HG02678 (cell line): ENCODE results near the gene KDM1B.
"Not testable (repeated sequence)": the region's sequence is repeated elsewhere in the genome, so short reads cannot be mapped to it uniquely, and the experiment has no call there.

Experiments used
- ATAC-seq: cut with Tn5 transposase; IDR thresholded peaks from one replicate; pipeline ENCODE4 v1.9.1; 2021; ENCODE audit warnings: mild to moderate bottlenecking, moderate library complexity; ENCODE audit not compliant: unreplicated experiment

KDM1B gene

DNA sequence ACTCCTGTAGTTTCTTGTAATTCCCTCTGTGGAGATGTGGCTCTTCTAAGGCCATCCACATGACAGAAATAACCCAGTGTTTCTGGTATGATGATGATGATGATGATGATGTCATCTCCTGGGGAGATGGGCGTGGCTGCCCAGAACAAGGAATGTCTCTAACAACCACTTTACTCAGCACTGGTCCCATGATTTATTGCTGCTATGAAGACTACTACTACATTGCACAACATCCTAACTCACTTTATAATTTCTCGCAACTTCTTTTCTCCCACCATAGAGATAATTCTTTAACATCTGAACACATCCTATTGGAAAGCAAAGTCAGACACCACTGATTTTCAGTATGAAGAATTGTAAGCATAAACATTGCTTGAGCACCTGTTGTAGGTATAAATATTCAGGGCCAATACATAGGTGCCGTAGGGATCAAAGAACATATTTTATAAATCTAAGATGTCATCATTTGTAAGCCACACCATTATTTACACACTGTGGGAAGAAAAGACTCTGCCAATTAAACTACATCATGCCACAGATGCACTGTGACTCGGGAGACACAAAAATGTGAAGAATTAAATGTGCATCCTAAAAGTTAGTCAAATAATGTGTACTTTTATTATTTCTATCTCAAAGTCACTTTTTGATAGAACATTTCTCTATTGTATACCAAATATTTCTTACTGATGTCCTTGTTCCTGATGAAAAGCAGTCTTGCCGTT lies 6.8 kb upstream of the KDM1B start:
- ATAC-seq: no peak

DNA sequence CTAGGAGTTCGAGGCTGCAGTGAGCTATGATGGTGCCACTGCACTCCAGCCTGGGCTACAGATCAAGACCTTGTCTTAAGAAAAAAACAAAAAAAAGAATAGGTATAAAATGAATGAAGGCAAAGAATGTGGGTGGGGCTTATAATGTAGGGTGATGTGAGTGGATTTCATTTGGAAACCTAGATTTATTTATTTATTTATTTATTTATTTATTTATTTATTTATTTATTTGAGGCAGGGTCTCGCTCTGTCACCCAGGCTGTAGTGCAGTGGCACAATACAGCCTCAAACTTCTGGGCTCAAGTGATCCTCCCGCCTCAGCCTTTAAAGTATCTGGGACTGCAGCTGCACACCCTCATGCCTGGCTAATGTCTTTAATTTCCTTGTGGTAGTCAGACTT lies 3.8 kb upstream of the KDM1B start:
- not testable (repeated sequence) for ATAC-seq

DNA sequence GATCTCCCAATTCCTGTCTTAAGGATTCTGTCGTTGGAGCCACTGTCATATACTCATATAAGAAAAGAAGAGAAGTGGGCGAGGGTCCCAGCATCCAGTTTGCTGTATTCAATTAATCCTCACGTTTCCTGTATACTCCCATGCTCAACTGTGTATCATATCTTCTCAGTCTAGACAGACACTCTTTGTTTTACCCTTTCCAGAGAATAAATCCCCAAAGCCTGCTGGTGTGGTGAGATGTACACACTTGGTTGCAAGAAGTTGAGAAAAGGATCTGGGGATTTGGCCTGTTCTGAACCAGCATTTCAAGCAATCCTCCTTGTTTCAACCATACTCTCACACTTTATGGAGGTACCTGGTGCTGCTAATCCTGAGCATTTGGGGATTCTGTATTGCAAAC lies 3.4 kb upstream of the KDM1B start:
- no peak for ATAC-seq

DNA sequence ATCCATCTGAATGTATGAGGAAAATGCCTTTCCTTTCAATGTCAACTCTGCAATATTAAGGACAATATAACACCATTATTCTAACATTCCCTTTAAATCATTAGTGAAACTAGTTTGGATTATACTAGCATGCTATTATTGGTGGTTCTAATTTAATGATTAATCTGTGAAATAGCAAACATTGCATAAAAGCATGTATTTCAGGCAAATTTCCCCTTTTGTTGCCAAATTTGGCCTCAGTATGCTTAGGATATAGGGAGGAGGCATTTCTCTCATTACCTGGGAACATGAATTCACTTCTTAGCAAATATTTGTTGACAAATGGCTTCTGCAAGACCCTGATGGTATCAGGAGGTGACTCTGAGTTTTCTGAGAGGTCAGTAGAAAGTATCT lies 1.9 kb upstream of the KDM1B start:
- ATAC-seq: no peak

DNA sequence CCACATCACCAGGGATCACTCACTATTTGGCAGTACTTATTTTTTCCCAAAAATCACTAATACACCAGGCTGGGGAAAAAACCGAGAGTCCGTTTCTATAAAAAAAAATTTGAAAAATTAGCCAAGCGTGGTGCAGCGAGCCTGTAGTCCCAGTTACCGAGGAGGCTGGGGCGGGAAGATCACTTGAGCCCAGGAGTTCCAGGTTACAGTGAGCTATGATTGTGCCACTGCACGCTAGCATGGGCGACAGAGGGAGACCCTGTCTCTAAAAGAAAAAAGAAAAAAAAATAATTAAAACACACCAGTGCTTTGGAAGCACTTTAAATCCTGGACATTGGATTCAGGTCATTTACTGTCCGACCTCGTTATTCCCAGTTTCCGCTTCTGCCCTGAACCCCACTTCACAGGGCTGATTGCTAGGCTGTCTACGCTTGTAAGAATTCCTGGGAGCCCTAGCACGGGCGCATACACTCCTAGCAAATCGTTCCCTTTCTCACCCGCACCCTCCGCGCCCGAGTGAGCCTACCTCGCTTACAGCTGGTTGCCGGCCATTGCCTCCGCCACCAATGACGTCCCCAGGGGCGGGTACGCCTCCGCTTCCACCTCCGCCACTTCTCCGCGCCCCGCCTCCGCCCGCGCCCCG lies 594 bp upstream of the KDM1B start, which contains the start of gene TPMT:
TPMT (minus strand) TSS at position 571 of the 643 bp plus-strand sequence. CDS start 5,950 bp downstream, outside the sequence.
- ATAC-seq: peak; percentile 53

DNA sequence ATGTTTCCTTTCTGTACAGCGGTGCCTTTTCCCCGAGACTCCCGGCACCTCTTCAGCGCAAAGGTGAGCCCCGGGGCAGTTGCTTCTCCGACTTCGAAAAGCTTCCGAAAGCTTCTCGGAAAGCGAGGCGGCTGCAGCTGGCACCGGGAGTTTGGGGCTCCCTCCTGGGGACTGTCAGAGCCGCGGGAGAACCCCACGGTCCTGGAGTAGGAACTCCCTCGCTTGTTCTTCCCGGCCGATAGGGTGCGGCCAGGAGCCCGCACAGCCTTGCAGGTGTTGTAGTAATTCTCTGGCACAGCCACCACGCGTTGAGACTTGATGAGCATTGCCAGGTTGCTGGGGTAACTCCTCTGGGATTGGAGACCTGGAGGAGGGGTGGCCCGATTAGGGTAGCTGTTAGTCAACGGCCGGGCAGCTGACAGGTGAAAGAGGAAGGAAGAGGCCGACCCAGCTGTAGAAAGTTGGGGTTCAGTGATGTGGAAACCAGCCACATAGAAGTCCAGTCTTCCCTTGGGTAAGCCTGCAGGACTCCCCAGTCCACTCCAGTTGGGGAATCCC lies 721 bp downstream of the KDM1B start:
- peak; percentile 33 for ATAC-seq

DNA sequence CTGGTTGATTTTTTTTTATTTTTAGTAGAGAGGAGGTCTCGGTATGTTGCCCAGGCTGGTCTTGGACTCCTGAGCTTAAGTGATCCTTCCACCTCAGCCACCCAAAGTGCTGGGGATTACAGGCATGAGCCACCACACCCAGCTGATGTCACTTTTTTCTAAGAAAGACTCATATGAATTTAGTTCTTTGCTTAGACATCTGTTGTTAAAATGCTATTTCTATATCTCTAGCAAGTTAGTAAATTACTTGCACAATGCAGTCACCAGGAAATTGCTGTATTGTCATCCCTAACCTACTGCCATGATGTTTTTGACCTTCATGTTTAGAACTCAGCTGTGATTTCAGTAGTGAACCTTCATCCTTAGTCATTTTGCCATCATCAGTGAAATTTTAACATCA lies 5.7 kb downstream of the KDM1B start:
- ATAC-seq: no peak

DNA sequence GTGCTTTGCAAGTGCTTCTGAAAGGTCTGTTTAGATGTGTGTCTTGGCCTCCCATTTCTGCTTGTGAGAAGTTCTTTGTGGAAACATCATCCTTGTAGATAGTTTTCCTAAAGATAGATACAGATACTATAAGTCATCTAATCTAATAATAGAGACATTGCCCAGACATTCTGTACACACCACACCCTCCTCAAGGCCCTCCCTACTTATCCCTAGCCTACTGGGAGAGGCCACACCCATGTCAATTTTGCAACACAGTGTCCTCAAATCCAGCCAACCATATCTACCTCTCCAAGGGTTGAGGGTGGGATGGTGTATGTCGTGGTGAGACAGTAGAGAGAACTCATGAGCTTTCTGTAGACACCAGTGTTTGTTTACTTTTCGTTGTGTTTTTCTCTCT lies 6.2 kb downstream of the KDM1B start:
- ATAC-seq: no peak

DNA sequence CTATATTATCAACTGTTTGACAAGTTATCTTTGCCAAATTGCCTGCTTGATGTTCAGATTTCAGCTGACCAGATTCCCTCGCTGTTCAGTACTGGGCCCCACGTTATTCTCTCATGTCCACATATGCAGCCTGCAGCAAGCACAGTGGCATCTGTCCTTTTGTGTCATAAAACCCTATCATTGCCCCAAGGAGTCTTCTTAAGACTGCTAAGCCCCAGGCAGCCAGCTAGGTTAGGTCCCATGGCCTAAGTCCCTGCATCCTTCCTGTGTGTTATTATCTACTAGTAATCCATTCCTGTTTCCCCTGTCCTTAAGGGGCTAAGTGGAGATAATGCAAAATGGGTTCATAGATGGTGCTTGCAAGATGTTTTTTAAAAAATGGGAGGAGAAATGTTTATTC lies 7.2 kb downstream of the KDM1B start:
- no peak for ATAC-seq

DNA sequence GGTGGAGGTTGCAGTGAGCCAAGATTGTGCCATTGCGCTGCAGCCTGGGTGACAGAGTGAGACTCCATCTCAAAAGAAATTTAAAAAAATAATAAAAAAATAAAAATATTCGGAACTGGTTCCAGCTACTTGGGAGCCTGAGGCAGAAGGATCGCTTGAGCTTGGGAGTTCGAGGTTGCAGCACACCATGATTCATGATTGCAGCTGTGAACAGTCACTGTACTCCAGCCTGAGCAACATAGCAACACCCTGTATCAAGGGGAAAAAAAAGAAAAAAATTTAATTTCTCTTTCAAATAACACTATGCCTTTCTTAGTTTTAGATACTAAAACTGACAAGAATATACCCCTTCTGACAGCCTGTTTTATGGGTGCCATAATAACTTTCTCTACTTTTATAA lies 10.5 kb downstream of the KDM1B start:
- no peak for ATAC-seq

DNA sequence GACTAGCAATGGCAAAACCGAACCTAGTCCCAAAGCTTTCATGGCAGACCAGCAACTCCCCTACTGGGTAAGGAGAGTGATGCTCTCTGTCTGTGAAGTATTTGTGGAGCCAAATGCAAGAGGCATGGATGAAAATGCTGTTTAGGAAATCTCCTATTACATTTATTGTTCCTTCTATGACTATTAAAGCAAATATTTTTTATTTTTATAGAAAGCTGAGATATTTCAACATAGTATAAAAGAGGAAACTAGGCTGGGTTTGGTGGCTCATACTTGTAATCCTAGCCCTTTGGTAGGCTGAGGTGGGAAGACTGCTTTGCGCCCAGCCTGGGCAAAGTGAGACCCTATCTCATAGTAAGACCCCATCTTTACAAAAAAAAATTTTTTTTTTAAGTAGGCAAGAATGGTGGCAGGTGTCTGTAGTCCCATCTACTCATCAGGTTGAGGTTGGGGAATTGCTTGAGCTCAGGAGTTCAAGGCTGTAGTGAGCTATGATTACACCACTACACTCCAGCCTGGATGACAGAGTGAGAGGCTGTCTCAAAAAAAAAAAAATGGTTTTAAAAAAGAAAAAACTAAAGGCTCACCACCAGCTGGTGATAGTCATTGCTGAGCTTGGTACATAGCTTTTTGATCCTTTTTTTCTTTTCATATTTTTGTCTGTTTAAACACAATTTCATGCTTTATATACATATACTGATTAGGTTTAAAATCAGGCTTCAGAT lies 11.3 kb downstream of the KDM1B start:
- no peak for ATAC-seq

DNA sequence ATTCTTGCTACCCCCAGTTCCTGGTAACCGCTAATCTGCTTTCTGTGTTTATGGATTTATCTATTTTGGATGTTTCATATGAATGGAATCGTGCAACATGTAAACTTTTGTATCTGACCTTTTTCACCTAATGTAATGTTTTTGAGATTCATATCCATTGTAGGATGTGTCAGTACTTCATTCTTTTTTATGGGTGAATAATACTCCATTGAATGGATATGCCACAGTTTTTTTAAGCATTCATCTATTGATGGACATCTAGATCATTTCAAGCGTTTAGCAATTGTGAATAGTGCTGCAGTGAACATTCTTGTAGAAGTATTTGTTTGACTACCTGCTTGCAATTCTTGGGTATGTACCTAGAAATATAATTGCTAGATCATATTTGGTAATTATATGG lies 13.0 kb downstream of the KDM1B start:
- ATAC-seq: no peak

DNA sequence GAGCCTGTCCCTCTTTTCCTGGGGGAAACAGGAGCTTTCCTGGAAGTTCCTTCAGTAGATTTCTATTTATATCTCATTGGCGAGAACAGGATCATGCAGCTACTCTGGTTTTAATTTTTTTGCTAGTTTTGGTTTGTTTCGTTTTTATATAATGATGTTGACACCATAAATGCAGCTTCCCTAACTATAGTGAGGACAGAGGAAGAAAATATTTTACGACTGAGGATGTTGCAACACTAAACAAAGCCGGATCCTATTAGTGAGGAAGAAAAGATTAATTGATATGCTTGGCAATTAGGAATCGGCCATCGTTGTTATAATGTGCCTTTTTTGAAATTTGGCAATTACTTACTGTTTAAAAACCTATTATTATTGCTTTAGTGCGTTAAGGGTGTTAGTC lies 16.6 kb downstream of the KDM1B start:
- no peak for ATAC-seq

DNA sequence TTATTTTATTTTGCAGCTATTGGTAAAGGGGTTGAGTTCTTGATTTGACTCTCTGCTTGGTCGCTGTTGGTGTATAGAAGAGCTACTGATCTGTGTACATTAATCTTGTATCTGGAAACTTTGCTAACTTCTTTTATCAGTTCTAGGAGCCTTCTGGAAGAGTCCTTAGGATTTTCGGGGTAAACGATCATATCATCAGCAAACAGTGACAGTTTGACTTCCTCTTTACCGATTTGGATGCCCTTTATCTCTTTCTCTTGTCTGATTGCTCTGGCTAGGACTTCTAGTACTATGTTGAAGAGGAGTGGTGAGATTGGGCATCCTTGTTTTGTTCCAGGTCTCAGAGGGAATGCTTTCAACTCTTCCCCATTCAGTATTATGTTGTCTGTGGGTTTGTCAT lies 21.0 kb downstream of the KDM1B start:
- ATAC-seq: not testable (repeated sequence)

DNA sequence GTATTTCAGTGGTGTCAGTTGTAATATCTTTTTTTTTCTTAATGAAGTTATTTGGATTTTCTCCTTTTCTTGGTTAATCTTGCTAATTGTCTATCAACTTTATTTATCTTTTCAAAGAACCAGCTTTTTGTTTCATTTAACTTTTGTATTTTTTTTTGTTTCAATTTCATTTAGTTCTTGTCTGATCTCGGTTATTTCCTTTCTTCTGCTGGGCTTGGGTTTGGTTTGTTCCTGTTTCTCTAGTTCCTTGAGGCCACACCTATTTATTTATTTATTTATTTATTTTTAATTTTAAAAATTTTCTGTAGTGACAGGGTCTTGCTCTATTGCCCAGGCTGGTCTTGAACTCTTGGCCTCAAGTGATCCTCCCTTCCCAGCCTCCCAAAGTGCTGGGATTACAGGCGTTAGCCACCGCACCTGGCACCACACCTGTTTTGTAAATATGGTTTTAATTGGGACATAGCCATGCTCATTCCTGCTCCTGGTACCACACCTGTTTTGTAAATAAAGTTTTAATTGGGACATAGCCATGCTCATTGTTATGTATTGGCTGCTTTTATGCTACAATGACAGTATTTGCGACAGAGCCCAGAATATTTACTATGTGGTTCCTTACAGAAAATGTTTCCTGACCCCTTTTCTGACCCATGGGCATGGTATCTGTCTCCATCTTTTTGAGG lies 22.2 kb downstream of the KDM1B start:
- no peak for ATAC-seq

DNA sequence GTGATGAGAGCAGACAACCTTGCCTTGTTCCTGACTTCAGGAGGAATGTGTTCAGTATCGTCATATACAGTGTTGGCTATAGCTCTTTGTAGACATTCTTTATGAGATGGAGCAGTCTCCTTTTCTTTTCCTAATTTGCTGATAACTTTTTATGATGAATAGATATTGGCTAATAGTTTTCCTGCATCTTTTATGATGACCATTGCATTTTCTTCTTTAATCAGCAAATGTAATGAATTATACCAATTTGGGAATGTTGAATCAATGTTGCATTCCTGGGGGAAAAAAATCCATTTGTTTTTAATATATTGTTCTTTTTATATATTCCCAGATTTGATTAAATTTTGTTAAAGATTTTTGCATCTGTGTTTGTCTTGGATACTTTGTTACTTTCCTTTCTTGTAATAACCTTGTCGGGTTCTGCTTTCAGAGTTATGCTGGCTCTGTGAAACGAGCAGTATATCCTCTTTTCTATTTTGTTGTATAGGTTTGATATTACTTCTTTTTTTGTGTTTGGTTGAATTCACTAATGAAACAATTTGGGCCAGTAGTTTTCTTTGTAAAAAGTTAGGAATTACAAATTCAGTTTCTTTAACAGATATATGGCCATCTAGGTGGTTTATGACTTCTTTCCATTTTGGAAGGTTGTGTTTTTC lies 23.9 kb downstream of the KDM1B start:
- no peak for ATAC-seq

DNA sequence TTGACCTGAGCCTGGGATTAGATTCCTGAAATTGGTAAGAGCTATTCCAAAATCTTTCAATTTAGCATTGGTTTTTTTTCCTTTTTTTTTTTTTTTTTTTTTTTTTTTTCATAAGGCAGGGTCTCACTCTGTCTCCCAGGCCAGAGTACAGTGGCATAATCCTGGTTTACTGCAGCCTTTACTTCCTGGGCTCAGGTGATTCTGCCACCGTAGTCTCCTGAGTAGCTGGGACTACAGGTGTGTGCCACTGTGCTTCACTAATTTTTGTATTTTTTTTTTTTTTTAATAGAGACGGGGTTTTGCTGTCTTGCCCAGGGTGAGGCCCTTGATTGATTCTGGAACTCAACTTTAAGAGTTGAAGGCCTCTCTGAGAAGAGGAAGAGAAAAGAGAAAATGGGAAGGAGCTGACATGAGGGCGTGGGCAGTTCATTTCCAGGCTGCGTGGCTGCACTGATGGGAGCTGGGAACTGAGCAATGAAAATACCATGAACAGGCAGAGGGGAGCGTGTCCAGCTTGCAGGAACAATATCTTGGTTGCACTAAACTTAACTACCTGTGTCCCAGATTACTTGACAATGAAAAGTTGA lies 24.6 kb downstream of the KDM1B start:
- no peak for ATAC-seq

DNA sequence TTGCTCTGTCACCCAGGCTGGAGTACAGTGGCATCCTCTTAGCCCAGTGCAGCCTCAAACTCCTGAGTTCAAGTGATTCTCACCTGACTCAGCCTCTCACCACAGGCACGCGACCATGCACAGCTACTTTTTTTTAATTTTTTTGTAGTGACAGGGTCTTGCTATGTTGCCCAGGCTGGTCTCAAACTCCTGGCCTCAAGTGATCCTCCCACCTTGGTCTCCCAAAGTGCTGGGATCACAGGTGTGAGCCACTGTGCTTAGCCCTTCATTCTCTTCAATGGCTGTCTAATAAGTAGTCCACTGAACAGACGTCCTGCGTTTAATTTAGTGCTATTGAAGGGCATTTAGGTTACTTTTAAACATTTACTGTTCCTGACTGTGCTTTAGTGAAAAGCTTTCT lies 27.3 kb downstream of the KDM1B start:
- no peak for ATAC-seq

DNA sequence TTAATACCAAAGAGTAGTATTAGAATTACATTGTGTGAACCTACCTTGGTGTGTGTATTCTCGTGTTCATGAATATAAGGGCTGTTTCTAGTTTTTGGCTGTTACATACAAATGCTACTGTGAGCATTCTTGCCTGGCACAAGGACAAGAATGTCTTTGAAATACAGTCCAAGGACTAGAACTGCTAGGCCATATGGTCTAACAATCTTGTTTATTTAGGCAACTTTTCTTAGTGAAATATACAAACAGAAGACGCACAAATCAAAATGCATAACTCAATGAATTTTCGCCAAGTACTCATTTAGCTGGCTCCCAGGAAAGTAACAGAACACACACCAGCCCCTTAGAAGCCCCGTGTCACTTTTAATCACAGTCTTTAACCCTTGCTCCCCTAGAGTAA lies 28.5 kb downstream of the KDM1B start:
- ATAC-seq: no peak

DNA sequence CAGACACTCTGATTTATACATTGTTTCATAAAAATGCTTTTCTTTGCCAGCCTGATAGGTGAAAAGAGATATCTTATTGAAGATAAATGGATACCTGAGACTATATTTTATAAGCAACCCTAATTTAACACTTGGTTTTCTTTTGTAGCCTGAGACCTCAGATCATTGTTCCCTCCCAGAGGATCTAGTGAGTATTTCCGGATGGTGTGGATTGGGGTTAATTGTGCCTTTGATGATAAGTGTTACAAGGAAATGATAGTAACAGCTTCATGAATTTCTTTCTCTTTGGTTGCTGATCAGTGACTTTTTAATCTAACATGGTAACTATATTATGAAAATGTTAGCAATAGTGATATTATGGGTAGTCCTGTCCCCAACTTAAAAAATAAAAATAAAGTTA lies 30.4 kb downstream of the KDM1B start:
- ATAC-seq: no peak
